ENCODE measurements around the gene SNAPC5. TPM values are rescaled to one million over a fixed set of nuclear protein-coding genes. Genes with fewer than 3 reads are reported as not detected.
A peak's percentile ranks its signal among the peaks of the same experiment; 100 is the strongest.

The SNAPC5 gene
- total RNA-seq, 1 donor from 2014 or later: 25.3 TPM

- TF ChIP-seq CTCF (conservative IDR thresholded peaks at IDR 0.05): peak; percentile 72
- H3K27ac Mint-ChIP-seq: peak overlapping the region; percentile 95
- peaks cover 21% of the 10 kb centered on the region for H3K4me1 Mint-ChIP-seq (ENCODE audit: unreplicated experiment)
- DNase-seq (ENCODE audit: extremely low spot score, unreplicated experiment): peak; percentile 8
- peaks cover 51% of the 10 kb centered on the region for H3K36me3 Mint-ChIP-seq
- H3K27me3 Mint-ChIP-seq: no peaks in the 10 kb centered on the region
- H3K4me3 Mint-ChIP-seq: peak overlapping the region; percentile 96
- H3K9me3 Mint-ChIP-seq: no peaks in the 10 kb centered on the region
Measured at GRCh38 chr15:66498501-66499386, 1.2 kb upstream of the SNAPC5 start.

GRCh38 chr15:66496951-66497501 is 536 bp downstream of the SNAPC5 start:
- H3K4me3 Mint-ChIP-seq: peak overlapping the region; percentile 96
- H3K27ac Mint-ChIP-seq: peak overlapping the region; percentile 95
- peaks cover 40% of the 10 kb centered on the region for H3K36me3 Mint-ChIP-seq
- H3K4me1 Mint-ChIP-seq (ENCODE audit: unreplicated experiment): peaks cover 18% of the 10 kb centered on the region
- no peak for TF ChIP-seq CTCF (conservative IDR thresholded peaks at IDR 0.05)
- H3K9me3 Mint-ChIP-seq: no peaks in the 10 kb centered on the region
- peak; percentile 57 for DNase-seq (ENCODE audit: extremely low spot score, unreplicated experiment)
- H3K27me3 Mint-ChIP-seq: no peaks in the 10 kb centered on the region

- Mint-ChIP-seq H3K9me3 (no peaks in the 10 kb centered on the region), H3K27me3 (no peaks in the 10 kb centered on the region), H3K4me3 (no peak overlapping the region), H3K36me3 (peaks cover 29% of the 10 kb centered on the region), H3K27ac (no peak overlapping the region), H3K4me1 (ENCODE audit: unreplicated experiment) (peaks cover 13% of the 10 kb centered on the region)
- peak; percentile 2 for DNase-seq (ENCODE audit: extremely low spot score, unreplicated experiment)
- no peak for TF ChIP-seq CTCF (conservative IDR thresholded peaks at IDR 0.05)
Measured at GRCh38 chr15:66494262-66494661, 3.3 kb downstream of the SNAPC5 start.

GRCh38 chr15:66491846-66492245 is 5.7 kb downstream of the SNAPC5 start:
- no peak for TF ChIP-seq CTCF (conservative IDR thresholded peaks at IDR 0.05)
- H3K36me3 Mint-ChIP-seq: peaks cover 19% of the 10 kb centered on the region
- no peaks in the 10 kb centered on the region for H3K4me1 Mint-ChIP-seq (ENCODE audit: unreplicated experiment)
- DNase-seq (ENCODE audit: extremely low spot score, unreplicated experiment): no peak
- H3K27ac Mint-ChIP-seq: no peak overlapping the region
- H3K4me3 Mint-ChIP-seq: no peak overlapping the region
- no peaks in the 10 kb centered on the region for H3K9me3 Mint-ChIP-seq
- H3K27me3 Mint-ChIP-seq: no peaks in the 10 kb centered on the region

- H3K36me3 Mint-ChIP-seq: peaks cover 10% of the 10 kb centered on the region
- no peaks in the 10 kb centered on the region for H3K27me3 Mint-ChIP-seq
- H3K4me1 Mint-ChIP-seq (ENCODE audit: unreplicated experiment): no peaks in the 10 kb centered on the region
- no peaks in the 10 kb centered on the region for H3K9me3 Mint-ChIP-seq
- H3K4me3 Mint-ChIP-seq: no peak overlapping the region
- H3K27ac Mint-ChIP-seq: no peak overlapping the region
- DNase-seq (ENCODE audit: extremely low spot score, unreplicated experiment): no peak
- no peak for TF ChIP-seq CTCF (conservative IDR thresholded peaks at IDR 0.05)
Measured at GRCh38 chr15:66489179-66489791, 8.3 kb downstream of the SNAPC5 start.
